CD8-positive, alpha-beta memory T cell (primary cell): ENCODE results near the gene ATXN1. TPM values are rescaled to one million over a fixed set of nuclear protein-coding genes. Genes with fewer than 3 reads are reported as not detected.

Experiments used
- CTCF ChIA-PET: fragments of 350-600 bp; sonication (Branson Sonifier 250); formaldehyde crosslinking; loops from one replicate; lab custom pipeline; 2021; ENCODE audit warnings: antibody characterized with exemption; lab: Charles Lee
- POLR2A ChIA-PET: fragments of 350-600 bp; sonication (Branson Sonifier 250); formaldehyde crosslinking; loops from one replicate; lab custom pipeline; 2021; ENCODE audit warnings: antibody characterized with exemption; lab: Charles Lee
- DNase-seq, 5 donors: peaks; one replicate each; pipeline versions ENCODE4 v3.0.0 to v3.0.0-alpha.2; 2020 to 2022; ENCODE audit warnings: mixed read lengths in 1 of 5
- H3K27ac ChIP-seq: one replicate; pipeline ENCODE4 v1.7.0; 2013; ENCODE audit warnings: low read depth, mild to moderate bottlenecking, low read length, moderate library complexity
- H3K27me3 ChIP-seq: 2 replicates; pipeline ENCODE4 v1.7.0; 2013; ENCODE audit warnings: low read length, mild to moderate bottlenecking; ENCODE audit not compliant: insufficient read depth, poor library complexity, severe bottlenecking
- H3K36me3 ChIP-seq: 2 replicates; pipeline ENCODE4 v1.7.0; 2013; ENCODE audit warnings: mild to moderate bottlenecking, low read length, moderate library complexity; ENCODE audit not compliant: insufficient read depth
- H3K4me1 ChIP-seq: 2 replicates; pipeline ENCODE4 v1.7.0; 2013; ENCODE audit warnings: mild to moderate bottlenecking, low read length, moderate library complexity; ENCODE audit not compliant: insufficient read depth
- H3K4me3 ChIP-seq: 2 replicates; pipeline ENCODE4 v1.7.0; 2013; ENCODE audit warnings: mild to moderate bottlenecking, low read length
- H3K9me3 ChIP-seq: 2 replicates; pipeline ENCODE4 v1.7.0; 2013; ENCODE audit warnings: mild to moderate bottlenecking, low read length
- H3K27ac Mint-ChIP-seq, 8 donors: one replicate each; pipeline ENCODE4 v1.8.0; 2020 to 2021; ENCODE audit warnings: mixed read lengths in 8 of 8, mild to moderate bottlenecking in 6 of 8, inconsistent platforms in 3 of 8, moderate library complexity in 3 of 8
- H3K27me3 Mint-ChIP-seq, 2 donors: one replicate each; pipeline ENCODE4 v1.8.0; 2020 to 2021; ENCODE audit warnings: mixed read lengths in 2 of 2, mild to moderate bottlenecking in 1 of 2, moderate library complexity in 1 of 2
- H3K36me3 Mint-ChIP-seq, 3 donors: one replicate each; pipeline ENCODE4 v1.8.0; 2020 to 2021; ENCODE audit warnings: mixed read lengths in 3 of 3, inconsistent platforms in 1 of 3, mild to moderate bottlenecking in 1 of 3
- H3K4me1 Mint-ChIP-seq, 3 donors: one replicate each; pipeline ENCODE4 v1.8.0; 2020 to 2021; ENCODE audit warnings: mixed read lengths in 3 of 3, inconsistent platforms in 1 of 3, mild to moderate bottlenecking in 1 of 3
- H3K4me3 Mint-ChIP-seq, 7 donors: one replicate each; pipeline ENCODE4 v1.8.0; 2020 to 2021; ENCODE audit warnings: mixed read lengths in 7 of 7, mild to moderate bottlenecking in 6 of 7, moderate library complexity in 4 of 7, inconsistent platforms in 2 of 7
- H3K9me3 Mint-ChIP-seq, 5 donors: one replicate each; pipeline ENCODE4 v1.8.0; 2020 to 2022; ENCODE audit warnings: mixed read lengths in 5 of 5, mild to moderate bottlenecking in 3 of 5, moderate library complexity in 2 of 5, inconsistent platforms in 1 of 5
- polyA plus RNA-seq: library from polyadenylated mRNA; unstranded; fragments of 300-500 nt; fragmentation: Illumina TruSeq; gene quantifications from one replicate; pipeline ENCODE4 v1.2.3, GENCODE V29; 2021
- total RNA-seq, 2 experiments: library from RNA; stranded (reverse); gene quantifications; one replicate each; pipeline ENCODE4 v1.2.3, GENCODE V29; 2021

The ATXN1 gene
- total and polyA plus RNA-seq, 3 experiments from 2014 or later = 20.0 to 114 (median 111) TPM

GRCh38 chr6:16689788-16690607 lies 71.3 kb downstream of the ATXN1 start:
- Mint-ChIP-seq H3K9me3 (no peaks in the 10 kb centered on the region), H3K4me1 (peaks cover 68 to 96% (median 95%) of the 10 kb centered on the region in 3 donors), H3K36me3 (peaks cover 0 to 8% (median 5%) of the 10 kb centered on the region in 3 donors), H3K27ac (peak overlapping the region; percentile 57 to 94 (median 89)), H3K27me3 (no peaks in the 10 kb centered on the region), H3K4me3 (peak overlapping the region in 6 of 7 donors; percentile 26 to 79 (median 64))
- no peak overlapping the region for H3K4me3 ChIP-seq
- ChIA-PET POLR2A (interaction anchor here (0.6 to 1.0 kb wide), 3 partner anchors 67 to 265 kb away, joined by 3 to 6 read pairs (median 3); partner anchors contain the start of gene ATXN1), CTCF (interaction anchor here (1.4 to 4.2 kb wide), 4 partner anchors 8 to 73 kb away, joined by 3 to 15 read pairs (median 5); no protein-coding TSS in a partner anchor)
- no peak for DNase-seq
- no peak overlapping the region for H3K27ac ChIP-seq
- H3K9me3 ChIP-seq = no peaks in the 10 kb centered on the region
- no peaks in the 10 kb centered on the region for H3K27me3 ChIP-seq
- H3K36me3 ChIP-seq = no peaks in the 10 kb centered on the region
- H3K4me1 ChIP-seq = peaks cover 32% of the 10 kb centered on the region

- Mint-ChIP-seq H3K4me3 (peak overlapping the region in 3 of 7 donors; percentile 28 to 38 (median 37)), H3K9me3 (no peaks in the 10 kb centered on the region), H3K36me3 (peaks cover 0 to 7% (median 5%) of the 10 kb centered on the region in 3 donors), H3K27ac (peak overlapping the region in 7 of 8 donors; percentile 6 to 90 (median 77)), H3K27me3 (no peaks in the 10 kb centered on the region), H3K4me1 (peaks cover 65 to 96% (median 95%) of the 10 kb centered on the region in 3 donors)
- H3K9me3 ChIP-seq = no peaks in the 10 kb centered on the region
- H3K4me1 ChIP-seq = peaks cover 27% of the 10 kb centered on the region
- no peaks in the 10 kb centered on the region for H3K27me3 ChIP-seq
- H3K27ac ChIP-seq = no peak overlapping the region
- DNase-seq = no peak
- ChIA-PET CTCF (interaction anchor here (0.6 to 4.2 kb wide), 3 partner anchors 9 to 38 kb away, joined by 3 to 15 read pairs (median 4); no protein-coding TSS in a partner anchor), POLR2A (interaction anchor here (0.6 to 1.4 kb wide), 4 partner anchors 15 to 264 kb away, joined by 3 to 11 read pairs (median 7); no protein-coding TSS in a partner anchor)
- no peak overlapping the region for H3K4me3 ChIP-seq
- no peaks in the 10 kb centered on the region for H3K36me3 ChIP-seq
Measured at GRCh38 chr6:16688984-16689636, 72.2 kb downstream of the ATXN1 start.

- Histone ChIP-seq H3K4me3 (no peak overlapping the region), H3K4me1 (peaks cover 27% of the 10 kb centered on the region), H3K36me3 (no peaks in the 10 kb centered on the region), H3K9me3 (no peaks in the 10 kb centered on the region), H3K27me3 (no peaks in the 10 kb centered on the region), H3K27ac (no peak overlapping the region)
- CTCF ChIA-PET = interaction anchor here (1.0 to 4.2 kb wide), 3 partner anchors 10 to 75 kb away, joined by 3 to 15 read pairs (median 3); no protein-coding TSS in a partner anchor
- H3K4me1 Mint-ChIP-seq = peaks cover 68 to 96% (median 95%) of the 10 kb centered on the region in 3 donors
- DNase-seq = no peak
- peak overlapping the region in 7 of 8 donors; percentile 60 to 90 (median 84) for H3K27ac Mint-ChIP-seq
- no peaks in the 10 kb centered on the region for H3K27me3 Mint-ChIP-seq
- peak overlapping the region in 6 of 7 donors; percentile 11 to 81 (median 42) for H3K4me3 Mint-ChIP-seq
- POLR2A ChIA-PET = interaction anchor here (1.4 kb wide), 1 partner anchor 71 kb away, joined by 11 read pairs; no protein-coding TSS in a partner anchor
- no peaks in the 10 kb centered on the region for H3K9me3 Mint-ChIP-seq
- peaks cover 0 to 9% (median 5%) of the 10 kb centered on the region in 3 donors for H3K36me3 Mint-ChIP-seq
Measured at GRCh38 chr6:16688436-16688835, 72.8 kb downstream of the ATXN1 start.

GRCh38 chr6:16687045-16687444 lies 74.2 kb downstream of the ATXN1 start:
- Mint-ChIP-seq H3K27me3 (no peaks in the 10 kb centered on the region), H3K9me3 (no peaks in the 10 kb centered on the region), H3K36me3 (peaks cover 5 to 19% (median 7%) of the 10 kb centered on the region in 3 donors), H3K4me1 (peaks cover 71 to 94% (median 93%) of the 10 kb centered on the region in 3 donors), H3K27ac (peak overlapping the region in 6 of 8 donors; percentile 60 to 90 (median 84)), H3K4me3 (peak overlapping the region in 6 of 7 donors; percentile 51 to 81 (median 69))
- Histone ChIP-seq H3K27ac (no peak overlapping the region), H3K36me3 (no peaks in the 10 kb centered on the region), H3K27me3 (no peaks in the 10 kb centered on the region), H3K9me3 (no peaks in the 10 kb centered on the region), H3K4me3 (no peak overlapping the region), H3K4me1 (peaks cover 27% of the 10 kb centered on the region)
- ChIA-PET POLR2A (interaction anchor here (1.0 kb wide), 1 partner anchor 12 kb away, joined by 3 read pairs; no protein-coding TSS in a partner anchor), CTCF (interaction anchor here (4.2 kb wide), 1 partner anchor 11 kb away, joined by 15 read pairs; no protein-coding TSS in a partner anchor)
- no peak for DNase-seq

- H3K27me3 Mint-ChIP-seq = no peaks in the 10 kb centered on the region
- Histone ChIP-seq H3K9me3 (no peaks in the 10 kb centered on the region), H3K27ac (no peak overlapping the region), H3K36me3 (no peaks in the 10 kb centered on the region), H3K4me3 (no peak overlapping the region), H3K27me3 (no peaks in the 10 kb centered on the region), H3K4me1 (peaks cover 14% of the 10 kb centered on the region)
- peaks cover 61 to 91% (median 88%) of the 10 kb centered on the region in 3 donors for H3K4me1 Mint-ChIP-seq
- H3K4me3 Mint-ChIP-seq = no peak overlapping the region
- H3K9me3 Mint-ChIP-seq = no peaks in the 10 kb centered on the region
- ChIA-PET POLR2A (no interaction called here), CTCF (no interaction called here)
- H3K36me3 Mint-ChIP-seq = peaks cover 7 to 32% (median 10%) of the 10 kb centered on the region in 3 donors
- peak overlapping the region in 4 of 8 donors; percentile 43 to 66 (median 56) for H3K27ac Mint-ChIP-seq
- DNase-seq = peak in 2 of 5 donors; percentile 36 to 61
Measured at GRCh38 chr6:16684896-16685554, 76.2 kb downstream of the ATXN1 start.

- H3K4me3 Mint-ChIP-seq = no peak overlapping the region
- H3K27ac ChIP-seq = no peak overlapping the region
- peaks cover 59 to 92% (median 83%) of the 10 kb centered on the region in 3 donors for H3K4me1 Mint-ChIP-seq
- ChIA-PET CTCF (no interaction called here), POLR2A (no interaction called here)
- H3K9me3 ChIP-seq = no peaks in the 10 kb centered on the region
- H3K27ac Mint-ChIP-seq = peak overlapping the region in 2 of 8 donors; percentile 15 to 47
- peaks cover 14% of the 10 kb centered on the region for H3K4me1 ChIP-seq
- H3K27me3 ChIP-seq = no peaks in the 10 kb centered on the region
- no peaks in the 10 kb centered on the region for H3K27me3 Mint-ChIP-seq
- no peak for DNase-seq
- no peak overlapping the region for H3K4me3 ChIP-seq
- H3K36me3 ChIP-seq = no peaks in the 10 kb centered on the region
- H3K36me3 Mint-ChIP-seq = peaks cover 6 to 32% (median 10%) of the 10 kb centered on the region in 3 donors
- H3K9me3 Mint-ChIP-seq = no peaks in the 10 kb centered on the region
Measured at GRCh38 chr6:16684195-16684689, 77.0 kb downstream of the ATXN1 start.

- Histone ChIP-seq H3K4me3 (no peak overlapping the region), H3K9me3 (no peaks in the 10 kb centered on the region), H3K4me1 (peaks cover 12% of the 10 kb centered on the region), H3K27ac (no peak overlapping the region), H3K36me3 (no peaks in the 10 kb centered on the region), H3K27me3 (no peaks in the 10 kb centered on the region)
- ChIA-PET CTCF (interaction anchor here (1.0 to 1.1 kb wide), 2 partner anchors 23 to 79 kb away, joined by 3 read pairs; no protein-coding TSS in a partner anchor), POLR2A (no interaction called here)
- Mint-ChIP-seq H3K4me3 (peak overlapping the region in 2 of 7 donors; percentile 1 to 4), H3K27ac (peak overlapping the region in 3 of 8 donors; percentile 14 to 70 (median 29)), H3K4me1 (peaks cover 56 to 91% (median 78%) of the 10 kb centered on the region in 3 donors), H3K36me3 (peaks cover 4 to 30% (median 10%) of the 10 kb centered on the region in 3 donors), H3K9me3 (no peaks in the 10 kb centered on the region), H3K27me3 (no peaks in the 10 kb centered on the region)
- DNase-seq = no peak
Measured at GRCh38 chr6:16683641-16684194, 77.5 kb downstream of the ATXN1 start.
